VCaP (cell line): ENCODE data around the gene CACNA1S.

ENCODE experiments used
- H3K27ac ChIP-seq: fragments of 450-650 bp; 2 replicates; pipeline ENCODE4 v1.5.1; 2017
- TF ChIP-seq, protein P1 (sequence below): fragments of 450-650 bp; conservative IDR thresholded peaks from 2 replicates; pipeline ENCODE4 v1.5.1; 2017; ENCODE audit warnings: mild to moderate bottlenecking, moderate library complexity

The CACNA1S gene

DNA sequence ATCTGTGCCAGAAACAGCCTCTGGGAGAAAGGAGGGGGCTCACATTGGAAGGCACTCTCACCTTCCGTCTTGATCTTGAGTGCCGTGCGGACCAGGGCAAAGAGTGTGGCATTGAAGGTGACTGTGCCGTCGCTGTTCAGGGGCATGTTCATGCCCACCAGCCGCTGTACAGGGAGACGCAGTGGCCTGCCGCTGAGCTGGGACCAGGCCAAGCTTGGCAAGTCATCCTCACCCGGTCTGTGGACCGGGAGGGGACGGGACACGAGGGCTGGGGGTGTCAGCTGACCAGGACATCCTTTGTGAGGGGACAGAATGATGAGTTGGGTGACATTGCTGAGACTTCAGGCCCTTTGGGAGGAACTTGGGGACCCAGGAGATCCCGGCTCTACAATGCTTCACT, 63.7 kb downstream of the CACNA1S start:
- TF ChIP-seq, protein P1, sequence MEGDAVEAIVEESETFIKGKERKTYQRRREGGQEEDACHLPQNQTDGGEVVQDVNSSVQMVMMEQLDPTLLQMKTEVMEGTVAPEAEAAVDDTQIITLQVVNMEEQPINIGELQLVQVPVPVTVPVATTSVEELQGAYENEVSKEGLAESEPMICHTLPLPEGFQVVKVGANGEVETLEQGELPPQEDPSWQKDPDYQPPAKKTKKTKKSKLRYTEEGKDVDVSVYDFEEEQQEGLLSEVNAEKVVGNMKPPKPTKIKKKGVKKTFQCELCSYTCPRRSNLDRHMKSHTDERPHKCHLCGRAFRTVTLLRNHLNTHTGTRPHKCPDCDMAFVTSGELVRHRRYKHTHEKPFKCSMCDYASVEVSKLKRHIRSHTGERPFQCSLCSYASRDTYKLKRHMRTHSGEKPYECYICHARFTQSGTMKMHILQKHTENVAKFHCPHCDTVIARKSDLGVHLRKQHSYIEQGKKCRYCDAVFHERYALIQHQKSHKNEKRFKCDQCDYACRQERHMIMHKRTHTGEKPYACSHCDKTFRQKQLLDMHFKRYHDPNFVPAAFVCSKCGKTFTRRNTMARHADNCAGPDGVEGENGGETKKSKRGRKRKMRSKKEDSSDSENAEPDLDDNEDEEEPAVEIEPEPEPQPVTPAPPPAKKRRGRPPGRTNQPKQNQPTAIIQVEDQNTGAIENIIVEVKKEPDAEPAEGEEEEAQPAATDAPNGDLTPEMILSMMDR, result no peak
- H3K27ac ChIP-seq, result no peak overlapping the region

DNA sequence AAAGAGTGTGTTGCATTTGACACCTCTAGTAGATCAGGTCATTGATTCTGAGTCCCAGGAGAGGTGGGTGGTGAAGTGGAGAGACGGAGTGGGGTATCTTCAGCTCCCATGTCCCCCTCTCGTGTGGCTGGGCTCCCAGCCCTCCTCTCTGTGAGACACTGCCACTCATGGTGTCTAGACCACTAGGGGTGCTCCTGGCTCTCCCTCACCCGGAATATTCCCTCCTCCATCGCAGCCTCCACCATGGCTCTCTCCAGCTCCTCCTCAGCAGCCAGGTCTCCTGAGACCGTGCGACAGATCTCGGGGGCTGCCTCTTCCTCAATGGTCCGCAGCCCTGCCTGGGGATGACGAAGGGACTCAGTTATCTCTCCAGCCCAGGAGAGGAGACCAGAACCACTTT, 68.1 kb downstream of the CACNA1S start:
- H3K27ac ChIP-seq, result no peak overlapping the region
- TF ChIP-seq, protein P1, result no peak

DNA sequence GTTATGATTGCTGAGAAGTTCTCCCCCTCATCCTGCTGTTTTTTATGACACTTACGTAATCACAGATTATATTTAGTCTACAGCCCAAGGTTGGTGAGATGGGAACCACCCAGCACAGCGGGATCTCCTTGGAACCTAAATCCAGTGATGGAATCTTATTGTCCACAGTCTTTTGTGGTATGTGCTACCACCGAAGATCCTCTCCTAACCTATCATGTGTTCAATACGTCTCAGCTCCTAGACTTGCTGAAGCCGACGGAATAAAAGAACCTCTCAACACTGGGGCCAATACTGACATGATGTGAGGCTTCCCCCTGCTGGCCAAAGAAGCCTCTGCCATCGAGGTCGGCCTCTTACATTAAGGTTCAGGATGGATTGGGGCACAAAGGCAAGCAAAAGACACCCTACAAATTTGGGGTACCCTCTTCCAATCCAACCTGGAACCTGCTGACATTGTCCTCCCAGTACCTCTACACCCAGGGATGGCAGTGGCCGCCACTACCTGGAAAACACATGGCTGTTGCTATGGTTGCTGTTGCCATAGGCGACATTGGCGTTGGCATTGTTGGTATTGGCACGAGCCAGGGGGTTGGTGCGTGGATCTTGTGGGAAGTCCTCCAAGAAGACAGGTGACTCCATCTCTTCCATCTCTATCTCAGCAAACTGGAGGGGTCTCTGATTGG, 69.3 kb downstream of the CACNA1S start:
- H3K27ac ChIP-seq, result no peak overlapping the region
- TF ChIP-seq, protein P1, result peak; percentile 77

DNA sequence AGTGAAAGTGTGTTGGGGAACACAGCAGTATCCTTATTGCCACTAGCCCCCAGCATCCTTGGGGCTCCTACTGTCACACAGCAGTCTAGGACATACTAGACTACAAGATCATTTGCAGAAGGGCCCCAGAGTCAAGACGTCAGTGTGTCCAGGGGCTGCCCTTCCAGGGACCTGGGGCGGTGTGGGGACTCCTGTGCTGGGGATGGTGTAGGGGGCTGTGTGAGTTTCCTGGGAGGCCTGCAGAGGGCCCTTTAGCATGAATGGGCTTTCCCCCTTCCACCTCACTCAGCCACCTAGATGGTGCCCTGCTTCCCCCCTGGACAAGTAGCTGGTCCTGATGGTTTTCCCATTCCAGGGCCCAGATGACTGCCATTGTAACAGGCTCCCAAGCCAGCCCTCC, 71.2 kb downstream of the CACNA1S start:
- TF ChIP-seq, protein P1, result no peak
- no peak overlapping the region for H3K27ac ChIP-seq

DNA sequence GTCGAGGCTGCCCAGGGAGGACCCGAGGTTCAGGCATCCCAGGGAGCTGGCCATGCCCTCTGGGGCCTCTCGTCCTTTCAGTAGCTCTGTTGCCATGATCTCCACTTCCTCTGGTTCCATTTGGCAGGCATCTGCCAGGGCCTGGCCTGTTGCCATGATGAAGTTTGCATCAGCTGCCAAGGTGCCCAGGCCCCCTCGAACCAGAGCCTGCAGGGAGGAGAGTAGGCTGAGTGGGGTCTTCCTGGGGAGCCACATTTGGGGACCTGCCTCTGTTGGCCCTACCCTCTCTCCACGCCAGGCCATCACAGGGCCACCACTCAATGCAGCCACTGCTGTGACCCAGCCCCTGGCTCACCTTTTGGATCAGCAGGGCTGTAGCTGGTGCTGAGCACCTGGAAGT, 72.3 kb downstream of the CACNA1S start:
- TF ChIP-seq, protein P1, result no peak
- no peak overlapping the region for H3K27ac ChIP-seq

DNA sequence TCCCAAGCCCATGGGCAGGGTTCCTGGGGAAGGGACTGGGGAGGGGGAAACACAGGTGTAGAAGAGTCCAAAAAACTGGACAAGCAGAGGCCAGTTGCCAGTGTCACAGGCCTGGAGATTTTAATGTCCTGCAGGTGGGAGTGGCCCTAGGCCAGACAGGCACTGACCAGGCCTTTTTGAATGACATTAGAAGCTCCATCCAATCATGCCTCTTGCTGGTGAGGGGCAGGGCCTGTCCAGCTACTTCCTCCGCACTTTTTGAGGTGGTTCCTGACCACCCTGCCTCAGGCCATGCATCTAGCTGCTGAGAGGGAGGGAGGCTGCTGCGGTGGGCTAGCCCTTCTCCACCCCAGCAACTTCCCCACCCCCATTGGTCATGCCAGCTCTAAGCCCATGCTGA, 72.8 kb downstream of the CACNA1S start:
- no peak overlapping the region for H3K27ac ChIP-seq
- TF ChIP-seq, protein P1, result no peak

DNA sequence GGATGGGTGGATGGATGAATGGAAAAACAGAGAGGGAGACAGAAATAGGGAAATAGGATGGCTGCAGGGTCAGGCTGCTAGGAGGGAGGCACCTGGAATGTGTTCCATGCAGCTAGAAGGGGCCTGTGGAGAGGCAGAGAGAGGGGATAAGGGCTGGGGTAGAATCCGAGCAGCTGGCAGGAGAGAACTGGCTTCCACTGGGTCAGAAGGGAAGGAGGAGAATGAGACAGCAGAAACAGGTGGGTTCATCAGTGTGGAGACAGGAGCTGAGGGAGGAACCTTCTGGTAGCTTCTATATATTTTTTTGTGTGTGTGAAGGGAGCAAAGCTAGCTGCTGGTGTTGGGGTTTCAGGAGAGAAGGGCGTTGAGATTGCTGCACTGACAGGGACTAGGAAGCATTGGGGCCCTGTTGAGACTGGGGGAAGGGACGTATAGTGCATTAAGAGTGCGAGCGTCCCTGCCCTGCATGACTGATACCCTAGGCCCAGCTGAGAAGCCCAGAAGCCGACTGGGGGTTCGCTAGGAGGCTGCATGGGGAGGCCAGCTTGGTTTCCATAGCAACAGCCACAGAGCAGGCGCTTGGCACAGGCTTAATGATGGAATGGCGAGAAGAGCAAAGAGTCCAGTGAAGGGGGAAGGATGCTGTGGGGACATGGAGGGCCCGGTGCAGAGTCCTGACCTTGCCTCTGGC, 73.9 kb downstream of the CACNA1S start:
- no peak overlapping the region for H3K27ac ChIP-seq
- TF ChIP-seq, protein P1, result no peak
